Breast epithelium (tissue), 3 donors: ENCODE results near the gene MALAT1.
"Not testable (repeated sequence)": the region's sequence is repeated elsewhere in the genome, so short reads cannot be mapped to it uniquely, and the experiment has no call there.

Experiments used
- POLR2A ChIP-seq: fragments of 450-650 bp; IDR thresholded peaks from one replicate; pipeline ENCODE4 v1.6.1; 2016; ENCODE audit warnings: antibody characterized with exemption, mild to moderate bottlenecking, moderate library complexity
- POLR2AphosphoS5 ChIP-seq, 3 donors: sonication (generic); formaldehyde crosslinking; IDR thresholded peaks; one replicate each; pipeline ENCODE4 v1.6.1; 2017; ENCODE audit warnings: antibody characterized with exemption in 3 of 3
- TF ChIP-seq, protein P1 (sequence below), 3 donors: fragments of 450-650 bp; IDR thresholded peaks; one replicate each; pipeline ENCODE4 v1.5.1; 2016 to 2017; ENCODE audit warnings: antibody characterized with exemption in 3 of 3, mild to moderate bottlenecking in 3 of 3, moderate library complexity in 3 of 3

GRCh38 chr11:65512311-65512710 is 13.5 kb downstream of the MALAT1 start:
- TF ChIP-seq, protein P1, sequence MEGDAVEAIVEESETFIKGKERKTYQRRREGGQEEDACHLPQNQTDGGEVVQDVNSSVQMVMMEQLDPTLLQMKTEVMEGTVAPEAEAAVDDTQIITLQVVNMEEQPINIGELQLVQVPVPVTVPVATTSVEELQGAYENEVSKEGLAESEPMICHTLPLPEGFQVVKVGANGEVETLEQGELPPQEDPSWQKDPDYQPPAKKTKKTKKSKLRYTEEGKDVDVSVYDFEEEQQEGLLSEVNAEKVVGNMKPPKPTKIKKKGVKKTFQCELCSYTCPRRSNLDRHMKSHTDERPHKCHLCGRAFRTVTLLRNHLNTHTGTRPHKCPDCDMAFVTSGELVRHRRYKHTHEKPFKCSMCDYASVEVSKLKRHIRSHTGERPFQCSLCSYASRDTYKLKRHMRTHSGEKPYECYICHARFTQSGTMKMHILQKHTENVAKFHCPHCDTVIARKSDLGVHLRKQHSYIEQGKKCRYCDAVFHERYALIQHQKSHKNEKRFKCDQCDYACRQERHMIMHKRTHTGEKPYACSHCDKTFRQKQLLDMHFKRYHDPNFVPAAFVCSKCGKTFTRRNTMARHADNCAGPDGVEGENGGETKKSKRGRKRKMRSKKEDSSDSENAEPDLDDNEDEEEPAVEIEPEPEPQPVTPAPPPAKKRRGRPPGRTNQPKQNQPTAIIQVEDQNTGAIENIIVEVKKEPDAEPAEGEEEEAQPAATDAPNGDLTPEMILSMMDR (IDR thresholded peaks at IDR 0.05), result not testable (repeated sequence)
- TF ChIP-seq POLR2A; POLR2AphosphoS5 (IDR thresholded peaks at IDR 0.05): not testable (repeated sequence)
